GM18499 (cell line): Measurements from ENCODE around the gene MZT2B.
A peak's percentile ranks its signal among the peaks of the same experiment; 100 is the strongest.
"Not testable (repeated sequence)": the region's sequence is repeated elsewhere in the genome, so short reads cannot be mapped to it uniquely, and the experiment has no call there.

ENCODE experiments used
- ATAC-seq: cut with Tn5 transposase; IDR thresholded peaks from one replicate; pipeline ENCODE4 v1.9.1; 2021; ENCODE audit warnings: moderate number of reproducible peaks; ENCODE audit not compliant: insufficient read depth, unreplicated experiment

The MZT2B gene

GRCh38 chr2:130152136-130152815 is 29.8 kb upstream of the MZT2B start:
- ATAC-seq = not testable (repeated sequence)

- no peak for ATAC-seq
Measured at GRCh38 chr2:130152816-130153595, 29.1 kb upstream of the MZT2B start.

- not testable (repeated sequence) for ATAC-seq
Measured at GRCh38 chr2:130153721-130154422, 28.2 kb upstream of the MZT2B start.

GRCh38 chr2:130154423-130154770 is 27.7 kb upstream of the MZT2B start:
- not testable (repeated sequence) for ATAC-seq

GRCh38 chr2:130154773-130155765 is 27.0 kb upstream of the MZT2B start:
- ATAC-seq = no peak

GRCh38 chr2:130155956-130156623 is 26.0 kb upstream of the MZT2B start:
- ATAC-seq = not testable (repeated sequence)

GRCh38 chr2:130156624-130157004 is 25.4 kb upstream of the MZT2B start:
- ATAC-seq = no peak

GRCh38 chr2:130157354-130157753 is 24.7 kb upstream of the MZT2B start:
- not testable (repeated sequence) for ATAC-seq

- ATAC-seq = peak; percentile 91
Measured at GRCh38 chr2:130157825-130158514, 24.1 kb upstream of the MZT2B start.

- ATAC-seq = no peak
Measured at GRCh38 chr2:130158631-130159030, 23.4 kb upstream of the MZT2B start.

- not testable (repeated sequence) for ATAC-seq
Measured at GRCh38 chr2:130159376-130159775, 22.7 kb upstream of the MZT2B start.

GRCh38 chr2:130160131-130160530 is 21.9 kb upstream of the MZT2B start:
- ATAC-seq = no peak

- not testable (repeated sequence) for ATAC-seq
Measured at GRCh38 chr2:130160838-130161705, 21.0 kb upstream of the MZT2B start.

GRCh38 chr2:130162486-130162885 is 19.6 kb upstream of the MZT2B start:
- ATAC-seq = not testable (repeated sequence)

- ATAC-seq = no peak
Measured at GRCh38 chr2:130162968-130163367, 19.1 kb upstream of the MZT2B start.

- no peak for ATAC-seq
Measured at GRCh38 chr2:130165293-130166016, 16.6 kb upstream of the MZT2B start.

GRCh38 chr2:130166611-130167010 is 15.5 kb upstream of the MZT2B start:
- not testable (repeated sequence) for ATAC-seq
